ENCODE data around the gene ZNF267.
"Not testable (repeated sequence)": the region's sequence is repeated elsewhere in the genome, so short reads cannot be mapped to it uniquely, and the experiment has no call there.

ZNF267 gene

DNA sequence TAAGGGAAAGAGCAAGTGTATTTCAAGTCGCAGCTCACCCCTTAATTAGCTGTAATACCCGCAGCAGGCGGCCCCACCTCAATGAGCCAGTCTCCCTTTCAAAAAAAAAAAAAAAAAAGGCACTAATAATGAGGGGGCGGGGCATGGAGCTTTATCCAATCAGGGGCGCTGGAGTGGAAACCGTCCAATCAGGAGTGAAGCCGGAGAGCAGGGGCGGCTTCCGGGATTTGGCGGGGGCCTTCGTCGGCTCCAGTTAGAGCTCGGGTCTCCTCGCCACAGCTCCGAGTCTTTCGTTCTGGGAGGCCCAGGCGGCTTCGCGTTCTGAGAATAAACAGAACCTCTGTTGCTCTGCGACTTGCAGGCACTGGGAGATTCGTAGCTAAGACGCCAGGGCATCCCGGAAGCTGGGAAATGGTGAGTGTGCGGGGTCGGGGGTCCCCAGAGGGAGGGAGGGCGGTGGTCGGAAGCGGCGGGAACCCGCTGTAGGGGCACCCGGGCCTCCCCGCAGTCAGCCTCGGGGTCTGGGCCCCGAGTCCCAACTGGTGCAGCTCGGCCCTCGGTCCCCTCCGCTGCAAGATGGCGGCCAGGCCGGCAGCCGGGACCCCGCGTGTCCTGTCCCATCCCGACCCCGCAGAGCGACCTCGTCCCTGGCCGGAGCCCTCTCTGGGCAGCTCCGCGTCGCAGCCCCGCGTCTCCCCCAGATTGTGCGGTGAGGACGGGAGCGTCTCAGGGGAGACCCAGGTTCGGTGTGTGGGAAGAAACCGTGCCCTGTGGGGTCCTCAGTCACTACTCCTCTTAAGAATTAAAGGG, at the start of gene ZNF267:
TSS of gene ZNF267 (plus strand) at position 252 of the 810 bp plus-strand sequence. CDS start at position 412, 160 bp downstream.
- DNase-seq = peak; percentile 84 to 91

DNA sequence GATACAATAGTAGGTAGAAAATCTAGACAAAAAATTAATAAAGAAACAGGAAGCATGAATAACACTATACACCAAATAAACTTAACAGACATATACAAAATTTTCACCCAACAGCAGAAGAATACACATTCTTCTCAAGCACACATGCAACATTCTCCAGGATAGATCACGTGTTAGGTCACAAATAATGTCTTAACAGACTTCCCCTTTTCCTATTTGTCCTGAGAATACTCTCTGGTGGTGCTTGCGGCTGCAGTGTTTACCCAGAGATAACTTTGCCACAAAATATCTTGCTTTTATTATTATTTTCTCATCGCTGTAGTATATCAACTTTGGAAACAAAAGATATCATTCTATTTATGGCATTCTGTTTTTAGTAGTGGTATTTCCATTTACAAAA, 40.6 kb upstream of the ZNF267 start:
- DNase-seq = no peak

DNA sequence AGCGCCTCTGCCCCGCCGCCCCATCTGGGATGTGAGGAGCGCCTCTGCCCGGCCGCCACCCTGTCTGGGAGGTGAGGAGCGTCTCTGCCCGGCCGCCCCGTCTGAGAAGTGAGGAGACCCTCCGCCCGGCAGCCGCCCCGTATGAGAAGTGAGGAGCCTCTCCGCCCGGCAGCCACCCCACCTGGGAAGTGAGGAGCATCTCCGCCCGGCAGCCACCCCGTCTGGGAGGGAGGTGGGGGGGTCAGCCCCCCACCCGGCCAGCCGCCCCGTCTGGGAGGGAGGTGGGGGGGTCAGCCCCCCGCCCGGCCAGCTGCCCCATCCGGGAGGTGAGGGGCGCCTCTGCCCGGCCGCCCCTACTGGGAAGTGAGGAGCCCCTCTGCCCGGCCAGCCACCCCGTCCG, 37.2 kb upstream of the ZNF267 start:
- not testable (repeated sequence) for DNase-seq

DNA sequence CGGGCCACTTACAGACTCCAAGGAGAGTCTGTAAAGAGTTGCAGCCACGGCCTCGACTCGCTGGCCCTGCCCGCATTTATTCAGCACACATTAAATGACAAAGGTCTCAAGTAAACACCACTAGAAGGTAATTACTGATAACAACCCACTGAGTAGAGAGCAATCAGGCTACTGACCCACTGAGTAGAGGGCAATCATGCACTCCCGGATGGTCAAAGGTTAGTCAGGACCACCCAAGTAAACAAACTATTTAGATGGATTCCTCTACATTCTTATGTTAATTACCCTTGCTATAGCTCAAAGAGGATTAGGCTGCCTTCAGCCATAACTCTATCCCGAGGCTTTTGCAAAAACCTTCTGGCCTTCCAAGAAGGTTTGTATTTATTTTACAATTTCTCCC, 30.7 kb upstream of the ZNF267 start:
- no peak for DNase-seq

DNA sequence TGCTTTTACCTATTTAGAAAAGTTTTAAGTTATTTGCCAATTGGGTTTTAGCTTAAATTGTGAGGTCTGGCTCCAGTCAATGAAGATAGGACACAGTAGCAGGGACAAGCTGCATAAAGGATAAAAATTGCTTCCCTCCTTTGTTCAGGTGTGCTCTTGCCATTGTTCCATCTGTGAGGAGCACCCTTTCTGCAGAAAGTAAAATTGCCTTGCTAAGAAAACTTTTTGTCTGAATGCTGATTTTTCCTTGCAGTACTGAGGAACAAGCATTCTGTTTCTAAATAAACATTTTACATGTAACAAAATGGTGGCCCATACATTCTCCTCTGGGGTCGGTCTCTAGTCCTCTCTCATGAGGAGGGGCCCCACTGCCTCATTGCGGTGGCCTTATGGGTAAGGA, 25.0 kb upstream of the ZNF267 start:
- not testable (repeated sequence) for DNase-seq

DNA sequence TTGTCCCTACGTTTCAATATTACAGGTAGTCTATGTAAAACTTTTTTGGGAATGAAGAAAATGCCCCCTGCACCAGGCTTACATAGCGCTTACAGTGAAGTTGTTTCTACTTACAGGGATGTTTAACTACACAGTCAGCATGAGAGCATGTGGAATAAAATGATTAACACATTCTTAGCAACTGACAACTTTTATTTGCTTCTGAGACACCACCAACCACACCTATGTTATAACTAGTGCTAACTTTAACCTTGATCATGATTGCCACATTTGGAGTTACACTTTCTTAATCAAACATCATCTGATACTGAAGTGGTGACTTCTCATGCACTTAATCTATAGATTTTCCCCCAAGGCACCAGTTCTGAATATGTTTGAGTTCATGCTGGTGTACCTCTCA, 20.3 kb upstream of the ZNF267 start:
- DNase-seq = no peak

DNA sequence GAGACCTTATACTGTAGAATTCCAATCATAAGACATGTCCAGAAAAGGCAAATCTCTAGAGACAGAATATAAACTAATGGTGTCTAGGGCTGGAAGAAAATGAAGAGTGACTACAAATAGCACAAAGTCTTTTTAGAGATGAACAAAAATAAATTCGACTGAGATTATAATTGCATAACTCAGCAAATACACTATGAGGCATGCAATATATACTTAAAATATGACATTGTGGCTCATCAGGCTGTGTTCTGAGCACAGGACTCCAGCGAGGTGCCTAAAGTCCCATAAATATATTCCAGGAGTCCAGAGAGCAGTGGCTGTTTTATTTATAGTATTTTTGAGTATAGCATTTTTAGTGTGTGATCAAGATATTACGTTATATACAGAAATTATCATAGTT, 13.1 kb upstream of the ZNF267 start:
- DNase-seq = no peak

DNA sequence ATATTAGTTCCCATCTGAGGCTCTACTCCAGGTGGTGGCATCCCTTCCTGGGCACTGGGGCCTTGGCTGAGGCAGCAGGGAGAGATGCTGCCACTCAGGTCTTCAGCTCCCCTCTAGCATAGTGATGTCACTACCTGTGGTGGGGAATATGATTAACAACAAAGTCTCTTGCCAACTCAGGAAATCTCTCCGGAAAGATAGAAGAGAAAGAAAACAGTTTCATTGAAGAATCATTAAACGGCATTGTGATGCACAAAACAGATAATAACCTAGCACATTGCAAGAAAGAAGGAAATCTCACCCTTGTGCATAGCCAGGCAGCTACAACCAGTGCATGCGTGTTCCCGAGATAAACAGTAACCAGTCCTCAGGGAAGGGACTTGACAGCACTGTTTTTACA, 12.2 kb upstream of the ZNF267 start:
- DNase-seq = no peak

DNA sequence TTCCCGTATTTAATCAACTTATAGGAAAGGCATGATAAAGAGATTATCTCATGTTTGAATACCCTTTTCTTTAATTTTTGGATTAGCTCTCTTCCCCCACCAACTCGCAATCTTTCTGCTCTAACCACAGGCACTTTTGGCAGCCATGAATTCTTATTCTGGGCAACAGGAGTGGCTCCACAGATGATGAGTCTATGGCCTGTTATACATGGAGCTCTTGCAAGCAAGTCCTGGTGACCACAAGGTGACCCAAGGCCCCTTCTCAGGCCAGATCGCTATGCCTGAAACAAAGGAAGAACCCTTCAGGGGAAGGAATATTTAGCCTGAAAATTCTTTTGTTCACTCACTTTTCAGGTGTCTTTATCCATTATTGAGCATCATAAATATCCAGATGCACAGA, 10.8 kb upstream of the ZNF267 start:
- DNase-seq = no peak

DNA sequence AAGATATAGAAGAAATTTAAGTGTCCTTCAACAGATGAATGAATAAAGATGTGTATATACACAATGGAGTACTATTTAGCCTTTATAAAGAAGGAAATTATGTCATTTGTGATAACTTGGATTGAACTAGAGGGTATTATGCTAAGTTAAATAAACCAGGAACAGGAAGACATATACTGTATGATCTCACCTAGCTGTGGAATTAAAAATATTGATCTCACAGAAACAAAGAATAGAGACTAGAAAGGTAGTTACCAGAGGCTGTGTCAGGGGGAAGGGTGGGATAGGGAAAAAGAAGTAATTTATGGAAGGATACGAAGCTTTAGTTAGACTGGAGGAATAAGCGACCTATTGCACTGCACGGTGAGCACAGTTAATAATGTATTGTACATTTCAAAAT, 5.4 kb upstream of the ZNF267 start:
- DNase-seq = no peak

DNA sequence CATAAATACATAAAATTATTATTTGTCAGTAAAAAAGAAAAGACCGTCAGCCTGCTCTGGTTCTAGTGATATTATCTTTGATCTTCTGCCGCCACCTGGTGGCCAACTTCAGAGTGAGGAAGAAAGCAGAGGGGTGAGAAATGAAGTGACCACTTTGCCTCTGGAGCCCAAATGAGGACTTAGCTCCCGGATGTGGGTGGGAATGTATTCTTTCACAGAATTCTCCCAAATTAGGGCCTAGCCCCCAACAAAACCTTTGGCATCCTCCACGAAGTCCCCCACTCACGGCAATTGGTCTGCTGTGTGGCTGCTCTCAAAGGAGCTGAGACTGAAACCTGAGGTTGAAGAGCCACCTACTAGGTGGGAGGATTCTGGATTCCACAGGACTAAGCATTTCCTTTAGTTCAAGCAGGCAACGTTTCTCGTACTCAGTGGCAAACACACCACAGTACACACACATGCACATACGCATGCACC, 4.9 kb upstream of the ZNF267 start:
- peak; percentile 35 to 75 for DNase-seq

DNA sequence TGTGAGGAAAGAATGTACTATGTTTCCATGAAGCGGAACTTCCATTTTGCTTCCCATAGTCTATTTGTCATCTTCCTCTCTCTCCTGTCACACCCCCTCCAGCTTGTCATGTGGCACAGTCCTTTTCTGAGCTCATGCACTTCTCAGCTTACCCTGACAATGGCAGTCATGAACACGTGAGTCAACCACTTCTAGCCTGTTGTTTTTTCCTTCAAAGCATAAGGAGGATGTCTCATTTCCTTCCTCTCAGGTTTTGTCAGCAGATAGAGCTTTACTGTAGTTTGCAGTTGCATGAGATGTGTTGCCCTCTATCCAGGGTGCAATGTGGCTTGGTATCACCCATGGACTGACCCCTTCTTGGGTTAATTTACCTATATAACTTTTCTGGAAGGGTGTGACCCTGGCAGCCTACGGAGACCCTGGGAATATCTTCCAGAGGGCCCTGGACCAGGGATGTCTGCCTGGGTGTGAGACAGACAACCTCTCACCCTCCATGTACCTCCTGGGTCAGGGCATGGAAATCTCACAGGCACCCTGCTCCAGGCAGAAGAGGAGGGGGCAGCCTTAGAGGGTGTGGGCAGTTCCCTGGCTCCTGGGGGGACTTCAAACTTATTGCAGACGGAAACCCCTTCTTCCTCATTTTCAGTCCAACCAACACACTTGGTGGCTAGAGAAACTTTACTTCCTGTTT, 4.0 kb upstream of the ZNF267 start:
- DNase-seq = no peak

DNA sequence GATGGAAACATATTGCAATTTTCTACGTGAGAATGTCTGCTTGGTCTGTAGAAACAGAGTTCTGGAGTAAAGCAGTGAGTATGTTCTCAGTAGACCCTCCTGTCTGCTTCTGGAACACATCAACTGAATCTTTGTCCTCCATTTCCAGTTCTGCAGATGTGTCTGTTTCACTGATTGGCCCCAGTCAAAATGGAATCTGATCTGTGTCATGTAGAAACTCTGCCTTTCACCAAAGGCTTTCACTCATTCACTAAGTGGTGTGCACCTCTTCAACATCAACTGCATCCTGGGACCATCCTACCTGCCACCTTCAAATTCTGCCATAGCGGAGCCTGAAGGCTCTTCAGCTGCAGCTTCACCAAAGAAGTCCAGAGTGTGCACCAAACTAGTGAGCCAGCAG, 2.8 kb upstream of the ZNF267 start:
- no peak for DNase-seq

DNA sequence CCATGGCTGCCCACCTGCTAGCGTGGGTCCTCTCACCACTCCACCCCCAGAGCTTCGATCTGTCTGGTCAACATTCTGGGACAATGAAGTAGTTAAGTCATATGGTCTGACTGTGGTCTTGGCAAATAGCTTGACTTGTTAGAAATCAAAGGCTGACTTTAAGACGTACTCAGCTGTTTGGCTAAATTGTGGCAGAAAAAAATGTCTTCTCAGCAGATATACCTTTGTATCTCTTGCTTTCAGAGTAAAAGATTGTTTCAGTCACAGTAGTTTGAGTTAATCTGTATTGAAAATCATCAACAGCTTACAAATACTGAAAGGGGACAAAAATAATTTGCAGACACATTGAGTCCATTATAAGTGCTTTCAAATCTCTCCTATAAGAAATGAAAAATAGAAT, 2.1 kb upstream of the ZNF267 start:
- no peak for DNase-seq

DNA sequence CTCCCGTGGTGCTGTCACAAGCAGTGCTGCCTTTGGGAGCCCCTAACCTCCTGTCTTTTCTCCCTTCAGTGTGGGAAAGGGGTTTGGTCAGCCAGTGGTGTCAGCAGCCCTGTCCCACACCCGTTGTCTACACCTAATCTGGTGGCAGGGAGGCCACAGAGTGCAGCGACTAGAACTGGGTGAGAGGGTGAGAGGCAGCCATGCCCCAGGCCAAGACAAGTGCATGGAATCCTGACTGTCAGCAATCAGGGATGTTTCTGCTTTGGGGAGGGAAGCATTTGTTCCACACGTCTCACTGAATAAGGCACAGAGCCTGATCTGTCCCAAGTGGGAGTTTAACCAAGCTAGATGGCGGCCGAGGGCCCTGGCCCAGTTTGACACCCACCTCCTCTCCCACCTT, 1.4 kb upstream of the ZNF267 start:
- DNase-seq = no peak

DNA sequence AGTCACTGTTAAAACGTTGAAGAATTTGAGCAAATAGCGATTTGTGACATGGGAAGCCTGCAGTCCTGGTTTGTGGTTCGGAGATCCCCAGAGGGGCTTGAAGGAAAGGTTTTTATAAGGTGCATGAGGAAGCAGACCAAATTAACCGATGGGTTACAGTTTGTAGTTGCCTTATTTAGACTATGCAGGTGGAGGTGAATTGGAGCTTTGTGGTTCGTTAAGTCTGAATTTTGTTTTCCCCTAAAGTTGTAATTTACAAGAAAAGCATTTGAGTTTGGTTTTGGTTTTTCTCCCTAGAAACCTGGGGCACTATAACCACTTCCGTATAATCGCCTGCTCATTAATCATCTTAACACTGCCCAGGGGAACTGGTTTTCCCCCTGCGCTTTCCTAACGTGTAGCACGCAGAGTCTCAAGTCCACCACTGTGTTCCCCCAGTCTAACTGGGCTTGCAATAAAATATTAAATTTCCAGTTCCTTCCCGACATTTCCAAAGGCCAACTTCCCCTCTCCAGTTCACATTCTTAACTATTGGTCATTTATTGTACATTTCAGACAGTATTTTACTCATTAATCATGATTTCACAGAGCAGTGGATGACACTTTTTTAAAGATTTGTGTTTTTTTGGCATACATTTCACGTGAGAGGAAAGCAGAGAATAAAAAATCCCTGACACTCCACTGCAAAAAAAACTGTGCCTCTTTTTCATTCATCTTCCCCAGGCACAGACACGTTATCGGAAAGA, 932 bp downstream of the ZNF267 start:
- DNase-seq = no peak

DNA sequence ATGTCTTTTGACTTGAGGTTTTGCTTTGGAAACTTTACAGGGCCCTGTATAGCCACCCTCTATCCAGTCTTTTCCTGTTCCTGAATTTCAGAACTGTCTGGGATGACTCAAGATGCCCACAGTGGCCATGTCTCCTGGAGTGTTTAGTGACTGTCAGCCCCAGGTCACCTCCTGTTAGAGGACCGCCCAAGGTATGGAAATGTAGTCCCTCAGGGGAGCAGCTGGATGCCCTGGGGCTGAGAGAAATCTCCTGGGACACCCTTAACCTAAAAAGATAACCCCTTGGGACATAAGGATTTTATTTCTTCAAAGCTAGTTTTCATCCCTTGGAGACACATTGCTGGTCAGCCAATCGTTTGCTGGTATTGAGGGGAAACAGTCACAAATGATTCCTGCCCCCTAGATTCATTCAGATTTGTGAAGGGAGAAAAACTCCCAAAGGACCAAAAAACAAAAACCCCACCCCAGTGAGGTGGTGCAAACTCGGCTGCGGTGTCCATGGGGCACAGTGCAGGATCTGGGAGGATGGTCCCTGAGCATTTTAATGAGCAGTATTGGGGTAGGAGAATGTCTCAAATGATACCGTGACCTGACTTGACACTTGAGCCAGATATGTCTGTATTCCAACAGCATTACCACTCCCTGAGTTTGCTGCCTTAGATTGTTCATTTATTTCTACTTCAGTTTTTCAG, 1.7 kb downstream of the ZNF267 start:
- DNase-seq = no peak

DNA sequence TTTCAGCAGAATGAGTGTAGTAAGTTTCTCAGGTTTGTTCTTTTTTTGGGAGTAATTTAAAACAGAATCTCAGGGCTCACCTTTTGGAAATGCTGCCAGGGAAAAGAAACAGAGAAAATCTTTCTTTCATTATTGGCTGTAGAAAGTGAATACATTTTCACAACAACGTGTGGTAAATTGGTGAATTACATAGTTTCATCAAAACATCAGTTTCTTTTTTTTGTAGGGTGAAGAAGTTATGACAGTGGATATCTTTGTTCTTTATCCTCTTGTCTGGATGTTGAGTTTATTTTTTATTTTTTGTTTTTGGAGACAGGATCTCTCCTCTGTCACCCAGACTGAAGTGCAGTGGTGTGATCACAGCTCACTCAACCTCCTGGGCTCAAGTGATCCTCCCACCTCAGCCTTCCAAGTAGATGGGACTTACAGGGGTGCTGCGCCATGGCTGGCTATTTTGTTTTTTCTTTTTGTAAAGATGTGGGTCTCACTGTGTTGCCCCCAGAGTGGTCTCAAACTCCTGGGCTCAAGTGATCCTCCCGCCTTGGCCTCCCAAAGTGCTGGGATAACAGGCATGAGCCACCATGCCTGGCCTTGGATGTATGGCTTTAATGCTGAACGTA, 2.4 kb downstream of the ZNF267 start:
- DNase-seq = no peak

DNA sequence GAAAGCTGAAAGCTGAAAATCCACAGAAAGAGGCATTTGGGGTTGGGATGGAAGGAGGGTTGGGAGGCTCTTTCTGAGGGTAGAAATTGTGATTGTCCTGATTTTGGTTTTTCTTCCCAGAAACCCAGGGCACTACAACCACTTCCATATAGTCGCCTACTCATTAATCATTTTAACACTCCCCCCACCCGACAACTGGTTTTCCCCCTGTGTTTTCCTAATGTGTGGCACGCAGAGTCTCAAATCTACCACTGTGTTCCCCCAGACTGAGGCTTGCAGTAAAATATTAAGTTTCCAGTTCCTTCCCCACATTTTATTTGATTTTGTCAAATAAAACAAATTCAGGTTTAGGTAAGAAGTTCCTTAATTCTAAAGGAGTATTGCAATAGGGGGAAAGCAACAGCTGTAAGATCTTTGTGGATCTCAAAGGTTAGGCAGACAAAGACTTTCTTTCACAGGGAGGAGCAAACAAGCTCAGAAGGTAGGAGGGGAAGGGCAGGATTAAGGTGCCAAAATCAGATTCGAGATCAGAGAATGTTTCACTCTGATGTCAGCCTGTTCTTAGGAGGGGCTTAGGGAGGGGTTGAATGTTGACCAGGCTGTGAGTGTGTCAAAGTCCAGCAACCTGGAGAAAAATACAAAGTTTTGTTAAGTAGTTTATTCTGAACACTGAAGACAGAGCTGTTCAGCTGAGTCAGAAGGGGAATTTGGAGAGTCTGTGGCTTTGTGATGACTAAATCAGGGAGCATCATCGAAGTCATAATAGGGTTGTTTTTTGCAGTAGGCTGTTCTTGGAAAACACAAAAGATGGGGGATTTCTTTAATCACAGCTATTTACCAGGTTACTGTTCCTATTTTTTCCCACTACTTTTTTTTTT, 3.6 kb downstream of the ZNF267 start:
- DNase-seq = no peak

DNA sequence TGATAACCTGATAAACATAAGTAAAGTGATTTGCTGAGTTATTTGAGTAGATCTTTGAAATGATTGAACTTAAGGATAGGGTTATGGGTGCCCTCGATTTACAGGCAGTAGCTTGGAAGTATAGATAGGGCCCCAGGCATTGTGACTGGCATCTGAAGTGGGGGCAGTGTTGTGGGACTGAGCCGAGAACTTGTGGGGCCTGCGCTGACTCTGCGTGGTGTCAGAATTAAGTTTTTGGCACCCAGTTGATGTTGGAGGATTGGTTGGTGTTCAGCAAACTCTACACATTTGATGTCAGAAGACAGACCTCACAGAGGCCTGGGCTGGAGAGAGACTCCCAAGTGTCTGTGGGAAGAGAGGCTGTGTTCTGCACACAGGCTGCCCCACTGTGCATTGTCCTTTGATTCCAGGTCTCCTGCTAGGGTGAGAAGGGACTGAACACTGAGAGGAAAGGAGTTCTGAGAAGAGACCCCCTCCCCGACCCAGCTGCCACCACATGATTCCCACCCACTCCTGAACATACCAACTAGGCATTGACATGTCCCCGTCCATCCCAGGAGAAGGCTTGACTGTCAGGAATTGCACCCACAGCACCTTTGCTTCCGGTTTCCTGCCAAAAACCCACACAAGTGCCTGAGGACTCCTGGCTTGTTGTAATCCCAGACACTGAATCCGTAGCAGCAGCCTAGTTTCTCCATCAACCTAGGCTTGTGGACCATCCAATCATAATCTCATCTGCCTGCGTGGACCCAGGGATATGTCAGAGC, 4.5 kb downstream of the ZNF267 start:
- no peak for DNase-seq

DNA sequence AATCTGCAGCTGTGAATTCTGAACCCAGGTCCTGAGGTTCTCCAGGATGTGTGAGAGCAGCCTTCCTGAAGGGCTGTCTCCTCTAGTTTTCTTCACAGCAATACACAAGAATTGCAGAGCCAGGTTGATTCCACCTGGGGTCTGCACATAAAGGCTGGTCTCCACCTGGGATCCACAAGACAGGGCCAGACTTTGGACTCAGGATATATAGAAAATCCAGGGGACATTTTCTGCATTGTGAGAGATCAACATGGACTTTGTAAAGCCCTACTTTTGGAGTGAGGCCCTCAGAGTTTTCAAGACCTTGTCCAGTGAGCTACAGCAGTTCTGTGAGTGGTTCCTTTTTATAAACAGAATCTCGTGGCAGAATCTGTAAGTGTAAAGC, 6.3 kb downstream of the ZNF267 start:
- no peak for DNase-seq
